Activated CD4-positive, CD25-positive, alpha-beta regulatory T cell treated with anti-CD3 and anti-CD28 coated beads, Interleukin-2, amount 50 U/mL, for 24 hours (primary cell): ENCODE measurements around the gene CCDC3.
"Not testable (repeated sequence)": the region's sequence is repeated elsewhere in the genome, so short reads cannot be mapped to it uniquely, and the experiment has no call there.

ENCODE experiments used
- ATAC-seq, 2 donors: fragments of 150-1000 bp; cut with Tn5 transposase; one replicate each; pipeline ENCODE4 v1.10.0; 2021; ENCODE audit warnings: mild to moderate bottlenecking in 1 of 2, moderate library complexity in 1 of 2

Gene CCDC3

GRCh38 chr10:13001041-13001886 is at the start of gene CCDC3:
CCDC3 (minus strand) TSS chr10:13001713; CDS start chr10:13001570, 143 bp downstream.
- ATAC-seq, result no peak

- ATAC-seq, result no peak
These were observed 49.7 kb upstream of the CCDC3 start for GRCh38 chr10:13051126-13051694.

- no peak for ATAC-seq
These were observed 48.4 kb upstream of the CCDC3 start for GRCh38 chr10:13049774-13050420.

GRCh38 chr10:13048762-13049161 is 47.2 kb upstream of the CCDC3 start:
- ATAC-seq, result no peak

GRCh38 chr10:13047529-13048206 is 46.2 kb upstream of the CCDC3 start:
- no peak for ATAC-seq

- ATAC-seq, result no peak
These were observed 45.5 kb upstream of the CCDC3 start for GRCh38 chr10:13046851-13047528.

- no peak for ATAC-seq
These were observed 42.0 kb upstream of the CCDC3 start for GRCh38 chr10:13043520-13043919.

- ATAC-seq, result no peak
These were observed 38.2 kb upstream of the CCDC3 start for GRCh38 chr10:13039761-13040160.

- ATAC-seq, result no peak
These were observed 36.9 kb upstream of the CCDC3 start for GRCh38 chr10:13038391-13038790.

- ATAC-seq, result no peak
These were observed 36.3 kb upstream of the CCDC3 start for GRCh38 chr10:13037832-13038231.

- no peak for ATAC-seq
These were observed 35.3 kb upstream of the CCDC3 start for GRCh38 chr10:13036841-13037240.

- ATAC-seq, result not testable (repeated sequence)
These were observed 34.2 kb upstream of the CCDC3 start for GRCh38 chr10:13035731-13036130.

- no peak for ATAC-seq
These were observed 25.4 kb upstream of the CCDC3 start for GRCh38 chr10:13026873-13027272.

- no peak for ATAC-seq
These were observed 22.2 kb upstream of the CCDC3 start for GRCh38 chr10:13023754-13024153.

GRCh38 chr10:13019280-13019679 is 17.8 kb upstream of the CCDC3 start:
- no peak for ATAC-seq

GRCh38 chr10:13018171-13018570 is 16.7 kb upstream of the CCDC3 start:
- no peak for ATAC-seq

GRCh38 chr10:13016886-13017285 is 15.4 kb upstream of the CCDC3 start:
- ATAC-seq, result no peak

GRCh38 chr10:13016426-13016825 is 14.9 kb upstream of the CCDC3 start:
- no peak for ATAC-seq

GRCh38 chr10:13006037-13006436 is 4.5 kb upstream of the CCDC3 start:
- no peak for ATAC-seq

GRCh38 chr10:13003759-13004158 is 2.2 kb upstream of the CCDC3 start:
- ATAC-seq, result no peak

- ATAC-seq, result no peak
These were observed 1.5 kb upstream of the CCDC3 start for GRCh38 chr10:13003004-13003403.

GRCh38 chr10:13001887-13002212 is 337 bp upstream of the CCDC3 start:
- no peak for ATAC-seq

- ATAC-seq, result no peak
These were observed 1.1 kb downstream of the CCDC3 start for GRCh38 chr10:13000431-13000830.
